HG03460 (cell line): ENCODE results near the gene CGA.
"Not testable (repeated sequence)": the region's sequence is repeated elsewhere in the genome, so short reads cannot be mapped to it uniquely, and the experiment has no call there.

Source experiments
- ATAC-seq: cut with Tn5 transposase; IDR thresholded peaks from one replicate; pipeline ENCODE4 v1.9.1; 2021; ENCODE audit not compliant: unreplicated experiment

Gene CGA

DNA sequence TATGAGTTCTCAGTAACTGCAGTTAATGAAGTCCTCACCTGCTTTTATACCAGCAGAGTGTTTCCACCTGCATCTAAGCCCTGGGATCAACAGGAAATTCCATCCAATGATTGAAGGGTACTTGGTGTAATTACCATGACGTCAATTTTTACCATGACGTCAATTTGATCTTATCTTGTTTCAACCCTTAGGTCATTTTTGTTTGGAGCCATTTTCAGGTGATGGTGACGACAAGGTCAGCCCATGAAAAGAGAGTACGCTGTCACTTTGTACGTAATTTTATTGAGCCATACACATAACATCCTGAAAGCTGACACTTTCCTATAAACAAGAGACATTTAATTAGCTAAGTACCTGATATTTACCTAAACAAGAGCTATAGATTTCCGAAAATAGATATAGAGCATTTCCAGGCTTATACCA, at the start of gene CGA:
Gene CGA, minus strand, starts transcription at position 20 of the 423 bp plus-strand sequence. CDS start 6,906 bp downstream, outside the sequence.
- ATAC-seq: no peak

DNA sequence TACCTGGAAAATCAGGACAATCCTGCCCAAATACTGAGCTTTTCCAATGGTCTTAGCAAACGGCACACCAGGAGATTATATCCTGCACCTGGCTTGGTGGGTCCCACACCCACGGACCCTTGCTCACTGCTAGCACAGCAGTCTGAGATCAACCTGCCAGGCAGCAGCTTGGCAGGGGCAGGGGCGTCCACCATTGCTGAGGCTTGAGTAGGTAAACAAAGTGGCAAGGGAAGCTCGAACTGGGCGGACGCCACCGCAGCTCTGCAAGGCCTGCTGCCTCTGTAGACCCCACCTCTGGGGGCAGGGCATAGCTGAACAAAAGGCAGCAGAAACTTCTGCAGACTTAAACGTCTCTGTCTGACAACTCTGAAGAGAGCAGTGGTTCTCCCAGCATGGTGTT, 45.0 kb upstream of the CGA start:
- not testable (repeated sequence) for ATAC-seq

DNA sequence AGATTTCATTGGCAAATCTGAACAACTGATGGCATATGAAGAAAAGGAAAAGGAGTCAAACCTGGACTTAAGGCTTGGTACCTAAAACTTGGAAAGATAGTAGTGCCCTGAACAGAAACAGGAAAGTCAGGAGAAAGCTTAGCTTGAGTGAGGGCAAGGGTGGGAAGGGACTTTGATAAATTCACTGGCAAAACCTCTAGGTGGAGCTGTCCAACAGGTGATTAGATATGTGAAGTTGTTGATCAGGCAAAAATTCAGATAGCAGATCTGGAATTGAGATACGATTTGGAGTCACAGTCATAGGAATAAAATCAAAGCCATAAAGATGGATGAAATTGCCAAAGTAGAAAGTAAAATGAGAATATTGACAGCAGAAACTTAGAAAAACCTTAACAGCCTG, 44.3 kb upstream of the CGA start:
- ATAC-seq: no peak

DNA sequence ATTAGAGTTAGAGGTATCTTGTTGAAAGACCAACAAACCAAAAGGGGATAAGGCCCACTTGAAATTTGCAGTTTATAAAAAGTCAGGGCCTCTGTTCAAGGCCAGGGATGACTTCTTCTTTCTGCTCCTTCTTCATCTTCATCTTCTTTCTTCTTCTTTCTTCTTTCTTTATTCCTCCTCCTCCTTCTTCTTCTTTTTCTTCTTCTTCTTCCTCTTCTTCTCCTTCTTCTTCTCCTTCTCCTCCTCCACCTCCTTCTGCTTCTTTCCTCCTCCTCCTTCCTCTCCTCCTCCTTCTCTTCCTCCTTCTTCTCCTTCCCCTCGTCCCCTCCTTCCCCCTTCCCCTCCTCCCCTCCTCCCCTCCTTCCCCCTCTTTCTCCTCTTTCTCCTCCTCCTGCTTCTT, 42.1 kb upstream of the CGA start:
- no peak for ATAC-seq

DNA sequence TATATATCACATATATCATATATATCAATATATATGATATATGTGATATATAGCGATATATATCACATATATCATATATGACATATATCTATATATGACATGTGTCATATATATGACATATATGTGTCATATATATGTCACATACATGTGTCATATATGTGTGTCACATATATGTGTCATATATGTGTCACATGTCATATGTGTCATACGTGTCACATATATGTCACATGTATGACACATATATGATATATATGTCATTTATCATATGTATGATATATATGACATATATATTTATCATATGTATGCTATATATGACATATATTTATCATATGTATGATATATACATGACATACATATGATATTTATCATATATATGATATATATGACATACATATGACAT, 32.8 kb upstream of the CGA start:
- no peak for ATAC-seq

DNA sequence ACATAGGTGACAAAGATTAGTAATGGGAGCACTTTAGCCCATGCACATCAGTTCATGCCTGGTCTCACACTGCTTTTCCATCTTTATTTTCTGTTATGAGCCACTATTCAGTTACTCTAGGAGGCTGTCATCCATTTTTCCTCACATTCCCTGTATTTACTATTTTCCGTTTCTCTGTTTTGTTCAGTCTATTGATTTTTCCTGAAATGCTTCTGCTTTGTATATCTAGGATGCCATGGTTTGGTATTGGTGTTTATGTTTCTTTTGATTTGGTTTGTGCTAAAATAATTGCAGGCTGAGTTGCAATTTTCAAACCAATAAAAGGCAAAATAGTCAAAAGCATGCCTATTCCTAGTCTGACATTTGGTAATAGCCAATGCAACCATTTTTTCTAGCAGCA, 31.6 kb upstream of the CGA start:
- no peak for ATAC-seq

DNA sequence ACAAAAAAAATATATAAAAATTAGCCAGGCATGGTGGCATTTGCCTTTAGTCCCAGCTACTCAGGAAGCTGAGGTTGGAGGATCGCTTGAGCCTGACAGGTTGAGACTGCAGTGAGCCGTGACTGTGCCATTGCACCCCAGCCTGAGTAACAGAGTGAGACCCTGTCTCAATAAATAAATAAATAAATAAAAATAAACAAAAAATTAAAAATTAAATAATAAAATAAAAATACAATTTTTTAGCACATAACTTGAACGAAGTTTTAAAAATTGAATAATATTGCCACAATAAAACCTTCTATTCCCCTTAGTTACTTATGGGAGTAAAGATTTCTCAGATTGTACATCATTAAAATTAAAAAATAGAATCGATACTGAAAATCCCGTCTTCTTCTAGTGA, 29.2 kb upstream of the CGA start:
- ATAC-seq: no peak

DNA sequence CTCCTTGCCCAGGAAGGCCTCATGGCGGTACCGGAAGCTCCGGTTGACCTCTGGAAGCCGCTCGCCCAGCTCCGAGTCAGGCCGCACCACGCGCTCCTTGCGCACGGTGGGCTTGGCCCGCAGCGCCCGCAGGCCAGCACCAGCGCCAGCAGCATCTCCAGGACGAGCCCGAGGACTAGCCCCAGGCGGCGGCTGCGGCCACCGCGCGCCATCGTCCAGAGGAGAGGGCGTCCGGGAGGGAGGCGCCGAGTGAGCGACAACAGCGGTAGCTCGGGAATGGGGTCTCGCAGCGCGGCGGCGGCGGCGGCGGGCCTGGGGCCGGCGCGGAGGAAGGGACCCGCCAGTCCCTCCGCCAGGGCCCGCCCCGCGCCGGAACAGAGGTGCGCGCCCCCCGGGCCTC, 27.6 kb upstream of the CGA start:
- ATAC-seq: no peak

DNA sequence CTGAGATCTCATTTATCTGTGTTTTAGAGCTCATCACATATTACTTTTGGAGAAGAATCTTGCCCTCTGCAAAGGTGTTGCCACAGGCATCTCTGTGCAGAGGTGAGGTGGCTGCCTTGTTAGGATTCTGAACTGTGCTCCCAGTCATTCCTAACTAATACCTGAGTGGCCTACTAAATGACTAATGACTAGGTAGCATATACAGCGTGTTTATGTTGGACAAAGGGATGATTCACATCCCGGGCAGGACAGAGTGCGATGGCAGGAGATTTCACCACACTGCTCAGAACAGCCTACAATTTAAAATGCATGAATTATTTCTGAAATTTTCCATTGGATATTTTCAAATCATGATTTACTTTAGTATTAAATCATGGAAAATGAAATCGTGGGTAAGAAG, 23.1 kb upstream of the CGA start:
- no peak for ATAC-seq

DNA sequence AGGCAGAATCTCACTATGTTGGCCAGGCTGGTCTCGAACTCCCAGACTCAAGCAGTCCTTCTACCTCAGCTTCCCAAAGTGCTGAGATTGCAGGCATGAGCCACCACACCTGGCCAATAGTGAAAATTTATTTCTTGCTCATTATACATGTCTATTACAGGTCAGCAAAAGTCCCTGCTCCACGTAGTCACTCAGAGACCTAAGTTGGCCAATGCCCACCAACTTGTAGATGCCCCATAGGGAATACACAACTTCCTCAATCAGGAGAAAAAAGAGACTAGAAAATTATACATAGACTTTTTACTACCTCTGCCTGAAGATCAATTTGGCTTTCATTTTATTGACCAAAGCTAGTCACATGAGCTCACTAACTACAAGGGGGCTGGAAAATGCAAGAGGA, 22.0 kb upstream of the CGA start:
- no peak for ATAC-seq

DNA sequence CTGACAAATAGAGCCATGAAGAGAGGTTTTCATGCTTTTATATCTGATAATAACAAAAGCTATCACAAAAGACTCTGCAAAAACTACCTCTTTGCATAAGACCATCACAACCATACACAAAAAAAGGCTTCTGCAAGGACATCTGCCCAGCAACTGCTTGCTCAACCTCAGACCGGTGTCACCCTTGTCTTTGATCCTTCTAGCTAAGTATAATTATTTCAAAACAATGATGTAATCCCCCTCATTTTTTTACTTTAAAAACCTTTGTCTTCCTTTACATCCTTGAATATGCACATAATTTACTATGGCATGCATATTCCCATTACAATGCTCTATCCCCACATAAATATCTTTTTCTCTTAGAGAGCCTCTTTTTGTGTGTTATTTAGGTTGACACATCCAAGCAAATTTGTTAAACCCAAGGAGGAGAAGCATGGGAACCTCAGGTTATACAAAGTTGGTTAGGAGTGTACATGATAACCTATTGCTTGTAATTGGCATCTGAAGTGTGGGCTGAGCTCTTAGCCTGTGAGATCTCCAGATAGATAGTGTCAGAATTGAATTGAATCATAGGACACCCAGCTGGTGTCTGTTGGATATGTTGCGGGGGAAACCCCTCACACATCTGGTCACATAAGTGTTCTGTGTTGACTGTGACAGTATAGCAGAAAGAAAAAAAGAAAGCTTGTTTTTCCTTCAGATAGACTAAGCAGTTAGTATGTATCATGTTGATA, 20.7 kb upstream of the CGA start:
- ATAC-seq: peak; percentile 68

DNA sequence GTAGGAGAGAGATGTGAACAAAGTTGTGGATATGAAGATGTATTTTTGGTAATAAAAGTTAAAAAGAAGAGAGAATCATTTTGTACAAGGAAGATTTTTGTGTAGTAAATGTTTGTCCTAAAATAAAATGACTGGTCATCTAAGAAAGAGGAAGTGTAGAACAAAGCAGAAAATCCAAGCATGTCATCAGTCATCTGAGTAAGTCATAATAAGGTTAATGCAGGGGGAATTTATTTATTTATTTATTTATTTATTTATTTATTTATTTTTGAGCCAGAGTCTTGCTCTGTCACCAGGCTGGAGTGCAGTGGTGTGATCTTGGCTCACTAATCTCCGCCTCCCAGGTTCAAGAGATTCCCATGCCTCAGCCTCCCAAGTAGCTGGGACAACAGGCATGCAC, 15.7 kb upstream of the CGA start:
- no peak for ATAC-seq

DNA sequence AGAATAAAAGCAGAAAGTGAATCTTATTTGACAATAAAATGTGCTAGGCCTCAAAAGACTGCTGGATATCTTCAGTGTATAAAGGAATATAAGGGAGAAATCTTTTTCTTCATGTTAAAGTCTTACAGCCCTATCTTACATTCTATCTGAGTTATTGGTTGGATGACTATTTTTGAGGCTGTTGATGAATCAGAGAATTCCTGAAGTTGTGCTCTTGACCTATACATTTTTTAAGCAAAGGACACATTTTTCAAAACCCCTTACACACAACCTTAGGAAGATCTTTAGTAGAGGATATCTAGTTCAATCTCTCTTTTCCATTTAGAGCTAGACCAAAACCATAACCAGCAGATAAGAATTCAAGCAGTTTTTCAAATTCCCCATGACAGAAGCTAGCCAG, 10.9 kb upstream of the CGA start:
- ATAC-seq: no peak

DNA sequence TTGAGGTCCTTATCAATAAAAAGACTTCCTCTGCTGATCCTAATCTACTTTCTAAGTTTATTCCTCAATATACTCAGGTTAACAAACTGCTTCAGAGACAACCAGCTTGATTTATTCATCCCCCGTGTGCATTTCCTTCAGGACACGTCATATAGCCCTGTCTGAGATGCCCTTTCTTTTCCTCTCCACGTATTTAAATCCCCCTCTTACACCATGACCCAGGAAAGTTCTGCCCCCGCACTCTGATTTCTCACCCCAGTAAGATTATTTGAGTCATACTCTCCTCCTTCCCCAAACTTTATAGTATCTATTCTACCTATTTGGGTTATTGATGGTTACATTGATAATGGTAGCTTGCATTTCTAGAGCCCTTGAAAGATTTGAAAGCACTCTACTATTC, 9.8 kb upstream of the CGA start:
- no peak for ATAC-seq

DNA sequence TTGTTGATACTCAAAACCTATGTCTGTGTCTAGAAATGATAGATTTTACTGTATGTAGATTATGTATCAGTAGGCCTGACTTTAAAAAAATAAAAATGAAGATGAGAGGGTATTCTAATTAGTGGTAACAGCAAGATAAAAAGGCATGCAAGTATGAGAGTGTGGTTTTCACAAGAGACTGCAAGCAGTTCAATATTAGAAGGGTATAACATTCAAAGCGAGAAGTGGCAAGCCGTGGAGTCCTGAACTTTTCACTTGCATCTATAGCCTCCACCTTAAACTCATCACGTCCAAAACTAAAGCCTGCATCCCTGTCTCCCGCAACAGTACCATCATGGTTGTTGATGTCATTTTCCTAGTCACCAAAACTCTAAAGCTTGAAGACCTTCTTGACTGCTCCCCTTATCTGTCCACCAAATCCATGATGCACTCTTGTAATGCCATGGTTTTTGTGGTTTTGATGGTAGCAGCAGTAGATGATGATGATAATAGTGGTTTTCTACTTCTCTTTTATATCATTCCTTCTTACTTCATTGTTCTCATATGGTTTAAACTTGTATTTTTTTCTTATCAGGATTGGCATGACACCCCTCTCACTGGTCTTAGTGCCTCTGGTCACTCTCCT, 9.2 kb upstream of the CGA start:
- ATAC-seq: no peak

DNA sequence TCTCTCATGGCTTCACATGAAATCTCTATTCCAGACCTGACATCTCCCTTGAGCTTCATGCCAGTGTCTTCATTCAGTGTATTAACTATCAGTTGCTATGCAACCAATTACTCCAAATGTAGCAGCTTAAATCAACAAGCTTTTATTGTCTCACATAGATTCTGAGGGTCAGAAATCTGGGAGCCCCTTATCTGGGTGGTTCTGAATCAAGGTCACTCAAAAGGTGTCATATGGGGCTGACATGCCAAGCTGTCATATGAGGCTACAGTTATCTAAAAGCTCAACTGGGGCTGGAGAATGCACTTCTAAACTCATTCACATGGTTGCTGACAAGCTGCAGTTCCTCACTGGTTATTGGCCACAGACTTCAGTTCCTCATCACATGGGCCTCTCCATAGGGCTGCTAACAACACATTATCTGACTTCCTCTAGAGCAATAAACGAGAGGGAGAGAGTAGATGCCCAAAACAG, 7.3 kb upstream of the CGA start:
- no peak for ATAC-seq

DNA sequence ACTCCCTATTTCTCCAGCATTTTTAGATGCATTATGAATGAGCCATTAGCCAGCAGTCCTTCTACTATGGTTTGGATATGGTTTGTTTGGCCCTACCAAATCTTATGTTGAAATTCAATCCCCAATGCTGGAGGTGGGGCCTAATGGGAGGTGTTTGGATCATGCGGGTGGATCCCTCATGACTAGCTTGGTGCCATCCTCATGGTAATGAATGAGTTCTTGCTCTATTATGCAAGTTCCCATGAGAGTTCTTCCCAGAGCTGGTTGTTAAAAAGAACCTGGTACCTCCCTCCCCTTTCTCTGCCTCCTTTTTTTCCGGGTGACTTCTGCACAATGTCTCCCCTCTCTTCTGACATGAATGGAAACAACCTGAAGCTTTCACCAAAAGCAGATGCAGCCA, 6.2 kb upstream of the CGA start:
- ATAC-seq: no peak

DNA sequence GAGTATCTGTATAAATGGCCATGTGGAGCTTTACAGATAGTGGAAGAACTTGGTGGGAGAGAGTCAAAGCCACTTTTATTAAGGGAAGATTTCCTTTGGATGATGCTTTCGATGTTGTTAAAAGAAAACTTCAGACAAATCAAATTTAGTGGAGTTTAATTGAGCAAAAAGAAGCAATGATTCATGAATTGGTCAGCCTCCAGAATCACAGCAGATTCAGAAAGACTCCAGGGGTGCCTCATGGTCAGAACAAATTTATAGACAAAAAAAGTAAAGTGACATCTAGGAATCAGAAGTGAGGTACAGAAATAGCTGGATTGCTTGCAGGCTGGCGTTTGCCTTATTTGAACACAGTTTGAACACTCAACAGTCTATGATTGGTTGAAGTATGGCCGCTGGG, 5.3 kb upstream of the CGA start:
- ATAC-seq: no peak

DNA sequence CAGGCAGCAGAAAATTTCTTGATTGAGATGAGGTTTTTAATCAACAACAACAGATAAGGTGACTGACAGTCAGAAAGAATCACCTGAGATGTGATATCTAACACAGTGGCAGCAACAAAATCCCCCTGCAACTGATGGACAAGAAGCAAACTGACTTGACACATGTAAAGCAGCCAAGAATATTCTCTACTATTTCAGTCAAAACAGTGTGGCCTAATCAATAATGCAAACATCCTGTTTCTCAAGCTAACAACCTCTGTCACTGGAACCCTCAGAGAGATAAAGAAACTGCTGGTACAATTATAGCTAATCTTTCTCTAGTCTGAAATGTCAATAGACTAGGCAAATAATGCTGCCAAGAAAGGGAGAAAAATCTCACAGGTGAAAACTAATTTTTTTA, 4.6 kb upstream of the CGA start:
- peak; percentile 89 for ATAC-seq

DNA sequence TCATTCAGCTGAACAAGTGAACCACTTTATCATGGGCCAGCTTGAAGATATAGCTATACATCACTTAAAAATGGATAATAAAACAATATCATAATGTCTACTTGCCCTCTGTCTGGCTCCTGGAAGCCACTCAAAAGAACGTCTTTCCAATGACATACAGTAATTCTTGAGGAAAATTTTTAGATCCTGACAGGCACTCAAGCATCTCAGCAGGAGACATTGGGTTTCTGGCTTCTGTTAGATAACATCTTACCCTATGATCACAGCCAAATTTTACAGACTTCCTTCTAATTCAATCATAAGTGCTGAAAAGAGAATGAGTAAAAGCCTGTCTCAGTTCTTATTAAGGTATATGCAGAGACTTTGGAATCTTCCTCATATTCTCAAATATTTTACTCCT, 330 bp downstream of the CGA start:
- ATAC-seq: no peak

DNA sequence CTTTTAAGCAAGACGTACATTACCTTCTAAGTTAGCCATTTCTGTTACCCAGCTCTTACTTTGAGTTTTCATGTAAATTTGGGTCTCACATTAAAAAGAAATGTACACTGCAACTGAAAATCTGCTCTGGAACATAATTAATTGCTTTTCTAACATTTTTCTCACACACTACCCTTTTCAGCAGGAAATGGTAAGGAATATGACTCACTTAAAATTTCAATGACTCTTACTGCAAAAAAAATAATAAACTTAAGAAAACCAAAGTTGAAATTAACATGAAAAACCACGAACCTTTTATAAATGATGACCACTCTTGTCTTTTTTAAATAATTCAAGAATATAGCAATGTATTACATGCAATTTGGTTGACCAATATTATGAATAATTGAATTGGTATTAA, 1.3 kb downstream of the CGA start:
- ATAC-seq: no peak

DNA sequence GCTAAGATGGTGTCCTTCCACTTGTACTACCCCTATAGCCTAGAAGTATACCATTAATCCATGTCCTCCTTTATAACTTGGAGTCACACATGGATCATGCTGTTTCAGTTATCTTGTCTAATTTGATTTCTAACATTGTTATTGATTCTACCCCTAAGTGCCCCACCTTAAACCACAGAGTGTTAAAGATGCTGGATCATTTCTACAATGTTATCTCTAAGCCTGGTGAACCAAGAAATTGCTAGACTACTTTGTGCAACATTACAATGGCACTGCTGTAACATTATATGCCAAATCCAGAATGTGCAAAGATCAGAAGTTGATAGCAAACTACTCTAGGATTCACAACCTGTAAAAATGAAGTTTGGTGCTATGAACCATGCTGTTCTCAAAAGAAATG, 1.7 kb downstream of the CGA start:
- ATAC-seq: no peak

DNA sequence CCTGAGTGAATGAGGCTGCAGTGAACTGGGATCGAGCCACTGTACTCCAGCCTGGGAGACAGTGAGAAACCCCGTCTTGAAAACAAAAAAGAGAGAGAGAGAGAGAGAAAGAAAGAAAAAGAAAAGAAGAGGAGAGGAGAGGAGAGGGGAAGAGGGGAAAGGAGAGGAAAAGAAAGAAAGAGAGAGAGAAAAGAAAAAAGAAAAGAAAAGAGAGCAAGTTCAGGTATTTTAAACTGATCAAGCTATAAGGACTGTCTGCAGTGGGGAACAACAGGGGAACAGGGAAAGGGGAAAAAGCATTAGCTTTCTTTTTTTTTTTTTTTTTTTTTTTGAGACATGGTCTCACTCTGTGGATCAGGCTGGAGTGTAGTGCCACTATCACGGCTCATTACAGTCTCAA, 2.5 kb downstream of the CGA start:
- no peak for ATAC-seq
